IPS-15b (cell line): ENCODE measurements around the gene PIGR.

Source experiments
- H3K27me3 ChIP-seq: one replicate; pipeline ENCODE4 v1.6.1; 2013; ENCODE audit warnings: low read length; ENCODE audit not compliant: control insufficient read depth, insufficient read depth
- H3K36me3 ChIP-seq: one replicate; pipeline ENCODE4 v1.6.1; 2013; ENCODE audit warnings: low read length; ENCODE audit not compliant: control insufficient read depth, insufficient read depth
- H3K4me1 ChIP-seq: one replicate; pipeline ENCODE4 v1.6.1; 2013; ENCODE audit warnings: mild to moderate bottlenecking, low read length; ENCODE audit not compliant: control insufficient read depth, insufficient read depth
- H3K4me3 ChIP-seq: one replicate; pipeline ENCODE4 v1.5.1; 2013; ENCODE audit warnings: low read depth, low read length
- H3K9ac ChIP-seq: one replicate; pipeline ENCODE4 v1.6.1; 2013; ENCODE audit warnings: low read depth, mild to moderate bottlenecking, low read length
- H3K9me3 ChIP-seq: one replicate; pipeline ENCODE4 v1.6.1; 2013; ENCODE audit warnings: mild to moderate bottlenecking, low read length; ENCODE audit not compliant: control insufficient read depth, insufficient read depth

Gene PIGR

DNA sequence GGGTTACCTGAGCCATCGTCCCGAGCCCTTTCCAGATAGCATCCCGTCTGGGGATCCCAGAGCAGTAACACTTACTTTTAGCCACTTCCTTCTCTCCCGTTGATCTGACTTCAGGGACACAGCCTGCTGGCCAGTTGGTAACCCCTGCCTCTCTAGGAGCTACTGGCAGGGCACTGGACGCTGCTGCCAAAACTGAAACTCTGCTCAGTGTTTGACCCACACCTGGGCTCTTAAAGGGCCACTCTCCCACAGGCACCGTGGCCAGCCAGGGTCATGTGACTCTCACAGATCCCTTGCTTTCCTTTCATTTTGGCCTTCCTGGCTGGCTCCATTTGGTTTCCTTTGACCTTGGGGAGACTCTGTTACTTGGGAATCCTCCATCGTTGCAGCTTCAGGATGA, at the start of gene PIGR:
Gene PIGR, minus strand, starts transcription at position 206 of the 400 bp plus-strand sequence. CDS start 5,935 bp downstream, outside the sequence.
- no peaks in the 10 kb centered on the region for H3K4me1 ChIP-seq
- H3K27me3 ChIP-seq: peaks cover 2% of the 10 kb centered on the region
- no peaks in the 10 kb centered on the region for H3K9me3 ChIP-seq
- no peak within 1 kb of the TSS for H3K4me3 ChIP-seq
- no peaks in the 10 kb centered on the region for H3K36me3 ChIP-seq
- no peak within 1 kb of the TSS for H3K9ac ChIP-seq

DNA sequence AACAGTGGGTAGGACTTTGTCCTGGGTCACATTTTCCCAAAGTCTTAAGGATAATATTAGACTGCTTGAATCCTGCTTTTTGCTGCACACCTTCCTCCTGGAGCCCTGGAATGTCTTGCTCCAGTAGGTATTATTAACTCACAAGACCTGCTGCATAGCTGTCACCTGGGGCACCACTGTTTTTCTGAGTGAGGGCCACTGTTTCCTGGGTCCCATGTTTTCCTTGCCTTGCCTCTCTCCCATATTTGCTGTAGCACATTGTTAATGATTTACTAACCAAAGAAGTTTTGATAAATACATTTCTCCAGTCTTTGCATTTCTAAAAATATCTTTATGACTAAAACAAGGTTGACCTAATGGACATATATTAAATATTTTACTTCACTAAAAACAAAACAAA, 46.5 kb upstream of the PIGR start:
- H3K9ac ChIP-seq: no peak overlapping the region
- no peak overlapping the region for H3K4me3 ChIP-seq
- no peaks in the 10 kb centered on the region for H3K4me1 ChIP-seq
- no peaks in the 10 kb centered on the region for H3K9me3 ChIP-seq
- H3K27me3 ChIP-seq: no peaks in the 10 kb centered on the region
- no peaks in the 10 kb centered on the region for H3K36me3 ChIP-seq

- H3K4me1 ChIP-seq: peaks cover 16% of the 10 kb centered on the region
- no peak overlapping the region for H3K9ac ChIP-seq
- H3K27me3 ChIP-seq: no peaks in the 10 kb centered on the region
- no peak overlapping the region for H3K4me3 ChIP-seq
- no peaks in the 10 kb centered on the region for H3K36me3 ChIP-seq
- H3K9me3 ChIP-seq: no peaks in the 10 kb centered on the region
Observed at GRCh38 chr1:206987873-206988272, 41.6 kb upstream of the PIGR start.

DNA sequence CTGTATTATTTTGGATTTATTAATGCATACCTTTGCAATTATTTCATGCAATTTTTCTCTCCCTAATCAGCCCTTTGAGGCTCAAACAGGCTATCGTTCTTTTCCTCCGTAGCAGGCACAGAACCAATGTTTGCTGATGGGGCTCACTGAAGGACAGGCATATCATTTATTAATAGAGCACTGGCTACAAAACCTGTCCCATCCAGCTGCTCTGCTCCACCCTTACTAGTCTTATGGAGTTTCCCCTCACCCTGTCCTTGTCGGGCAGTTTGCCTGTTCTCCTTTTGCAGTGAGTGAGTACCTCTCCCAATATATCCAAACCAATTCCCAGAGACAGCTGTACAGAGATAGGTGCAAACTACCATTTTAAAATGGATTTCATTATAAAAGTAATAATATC, 40.6 kb upstream of the PIGR start:
- Histone ChIP-seq H3K4me3 (no peak overlapping the region), H3K4me1 (peaks cover 20% of the 10 kb centered on the region), H3K9ac (no peak overlapping the region), H3K36me3 (no peaks in the 10 kb centered on the region), H3K27me3 (no peaks in the 10 kb centered on the region), H3K9me3 (no peaks in the 10 kb centered on the region)

DNA sequence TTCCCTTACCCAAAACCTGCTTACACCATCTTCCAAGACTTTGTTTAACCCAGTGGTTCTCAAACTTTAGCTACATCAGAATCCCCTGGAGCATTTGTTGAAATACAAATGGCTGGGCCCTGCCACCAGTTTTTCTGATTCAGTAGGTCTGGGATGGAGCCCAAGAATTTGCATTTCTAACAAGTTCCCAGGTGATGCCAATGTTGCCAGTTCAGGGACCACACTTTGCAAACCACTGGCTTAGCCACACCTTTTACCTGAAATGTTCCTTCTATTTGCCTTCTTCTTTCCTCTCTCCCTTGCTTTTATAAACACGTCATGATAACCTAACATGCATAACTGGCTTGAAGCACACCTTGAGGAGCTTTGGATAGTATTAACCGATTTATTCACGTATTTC, 40.1 kb upstream of the PIGR start:
- Histone ChIP-seq H3K9ac (no peak overlapping the region), H3K27me3 (no peaks in the 10 kb centered on the region), H3K4me1 (peaks cover 22% of the 10 kb centered on the region), H3K36me3 (no peaks in the 10 kb centered on the region), H3K4me3 (no peak overlapping the region), H3K9me3 (no peaks in the 10 kb centered on the region)

DNA sequence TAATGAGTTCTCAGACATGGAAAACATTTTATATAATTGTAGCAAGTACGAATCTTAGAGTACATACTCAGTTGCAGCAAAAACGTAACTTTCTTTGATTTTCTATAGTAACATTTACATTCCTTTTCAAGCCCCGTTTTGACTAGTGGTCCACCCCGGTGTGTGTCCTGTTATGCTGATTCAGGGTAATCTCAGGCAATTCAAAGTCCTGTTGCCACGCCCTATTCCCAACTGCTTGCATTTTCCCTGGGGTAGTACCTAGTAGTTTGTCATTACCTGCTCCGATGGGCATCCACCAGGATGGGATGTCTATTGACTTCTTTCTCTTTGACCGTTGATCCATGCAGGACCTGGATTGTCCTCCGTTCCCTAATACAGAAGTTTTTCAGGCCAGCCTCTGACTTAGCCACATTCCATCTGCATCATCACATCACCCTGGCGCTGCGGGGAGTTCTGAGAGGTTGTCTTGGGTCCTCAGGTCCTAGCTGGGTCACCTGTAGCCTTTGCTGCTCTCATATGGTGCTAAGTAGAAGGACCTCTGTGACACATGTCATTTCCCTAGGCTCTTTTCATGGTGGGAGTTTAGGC, 39.0 kb upstream of the PIGR start:
- no peak overlapping the region for H3K9ac ChIP-seq
- H3K4me3 ChIP-seq: peak overlapping the region; percentile 2
- H3K27me3 ChIP-seq: no peaks in the 10 kb centered on the region
- H3K4me1 ChIP-seq: peaks cover 22% of the 10 kb centered on the region
- no peaks in the 10 kb centered on the region for H3K9me3 ChIP-seq
- H3K36me3 ChIP-seq: no peaks in the 10 kb centered on the region

- Histone ChIP-seq H3K36me3 (no peaks in the 10 kb centered on the region), H3K27me3 (no peaks in the 10 kb centered on the region), H3K9me3 (no peaks in the 10 kb centered on the region), H3K4me1 (peaks cover 22% of the 10 kb centered on the region), H3K9ac (no peak overlapping the region), H3K4me3 (no peak overlapping the region)
Observed at GRCh38 chr1:206982216-206982615, 36.0 kb upstream of the PIGR start.

DNA sequence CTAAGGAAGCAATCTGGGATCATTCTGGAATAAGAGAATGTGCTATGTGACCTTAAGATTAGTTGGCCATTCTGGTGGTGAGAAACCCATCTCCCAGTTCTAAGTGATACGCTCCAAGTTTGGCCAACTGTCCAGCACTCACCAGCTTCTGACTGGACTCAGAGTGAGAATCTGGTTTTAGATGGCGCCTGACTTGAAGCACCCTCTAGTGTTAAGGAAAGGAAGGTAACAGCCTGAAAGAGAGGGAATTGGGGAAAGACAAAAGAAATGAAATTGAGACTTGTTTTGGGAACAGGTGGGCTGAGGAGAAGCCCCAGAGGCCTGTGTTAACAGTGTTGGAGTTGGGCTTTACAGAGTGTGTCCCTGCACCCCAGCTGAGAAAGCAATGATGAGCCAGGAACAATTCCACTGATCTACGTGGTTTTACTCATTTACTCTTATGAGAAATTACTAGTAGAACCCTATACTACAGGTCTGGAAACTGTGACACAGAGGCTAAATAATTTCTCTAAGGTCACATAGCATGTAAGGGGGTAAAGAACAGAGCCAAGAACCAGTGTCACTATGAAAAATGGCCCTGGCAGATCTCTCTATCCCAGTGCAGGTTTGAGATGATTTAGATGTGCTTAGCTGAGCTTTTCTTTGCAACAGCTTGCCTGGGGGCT, 33.2 kb upstream of the PIGR start:
- H3K27me3 ChIP-seq: no peaks in the 10 kb centered on the region
- H3K4me3 ChIP-seq: no peak overlapping the region
- H3K9ac ChIP-seq: no peak overlapping the region
- H3K4me1 ChIP-seq: peaks cover 6% of the 10 kb centered on the region
- H3K36me3 ChIP-seq: no peaks in the 10 kb centered on the region
- no peaks in the 10 kb centered on the region for H3K9me3 ChIP-seq

- Histone ChIP-seq H3K9me3 (no peaks in the 10 kb centered on the region), H3K27me3 (no peaks in the 10 kb centered on the region), H3K4me3 (no peak overlapping the region), H3K9ac (no peak overlapping the region), H3K4me1 (peaks cover 6% of the 10 kb centered on the region), H3K36me3 (no peaks in the 10 kb centered on the region)
Observed at GRCh38 chr1:206978259-206978658, 32.0 kb upstream of the PIGR start.

- Histone ChIP-seq H3K36me3 (no peaks in the 10 kb centered on the region), H3K9me3 (no peaks in the 10 kb centered on the region), H3K4me3 (no peak overlapping the region), H3K27me3 (no peaks in the 10 kb centered on the region), H3K9ac (no peak overlapping the region), H3K4me1 (no peaks in the 10 kb centered on the region)
Observed at GRCh38 chr1:206975306-206975705, 29.0 kb upstream of the PIGR start.

- Histone ChIP-seq H3K27me3 (no peaks in the 10 kb centered on the region), H3K4me1 (no peaks in the 10 kb centered on the region), H3K9ac (no peak overlapping the region), H3K4me3 (no peak overlapping the region), H3K36me3 (no peaks in the 10 kb centered on the region), H3K9me3 (no peaks in the 10 kb centered on the region)
Observed at GRCh38 chr1:206974140-206974539, 27.9 kb upstream of the PIGR start.

DNA sequence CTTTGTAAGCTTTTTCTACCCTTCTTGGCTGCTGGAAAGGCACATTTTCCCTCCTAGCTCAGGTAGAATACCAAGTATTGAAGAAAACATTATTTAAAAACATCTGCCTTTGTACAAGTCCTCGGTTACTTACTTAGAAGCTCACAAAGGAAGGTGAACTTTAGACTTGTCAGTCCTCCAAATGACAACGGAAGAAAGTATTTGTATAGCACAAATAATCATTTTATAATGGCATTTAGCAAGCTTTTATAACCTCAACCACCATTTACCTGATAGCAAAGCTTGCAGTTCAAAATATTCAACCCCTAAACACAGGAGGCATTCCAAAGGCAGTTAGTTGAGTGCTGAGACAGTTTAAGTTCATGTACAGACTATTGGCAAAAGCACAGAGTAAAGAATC, 26.5 kb upstream of the PIGR start:
- H3K4me1 ChIP-seq: no peaks in the 10 kb centered on the region
- H3K9me3 ChIP-seq: no peaks in the 10 kb centered on the region
- H3K27me3 ChIP-seq: no peaks in the 10 kb centered on the region
- H3K4me3 ChIP-seq: no peak overlapping the region
- no peak overlapping the region for H3K9ac ChIP-seq
- no peaks in the 10 kb centered on the region for H3K36me3 ChIP-seq
